Neutrophil (primary cell): ENCODE measurements around the gene ZNF385D.

Experiments used
- H3K27ac ChIP-seq: fragments of 200-600 bp; sonication (generic); 2 replicates; pipeline ENCODE4 v1.5.1; 2016; ENCODE audit warnings: mild to moderate bottlenecking, moderate library complexity
- H3K27me3 ChIP-seq: fragments of 200-600 bp; sonication (generic); 2 replicates; pipeline ENCODE4 v1.6.0; 2016; ENCODE audit warnings: mild to moderate bottlenecking
- H3K36me3 ChIP-seq: fragments of 200-600 bp; sonication (generic); 2 replicates; pipeline ENCODE4 v1.5.1; 2017
- H3K4me1 ChIP-seq, 2 experiments: fragments of 200-600 bp in 1 of 2; sonication (generic) in 1 of 2; 1 replicate in 1 of 2; 2 replicates in 1 of 2; pipeline versions ENCODE4 v1.5.1 to v1.6.1; 2013 to 2016; ENCODE audit warnings: low read depth in 1 of 2, low read length in 1 of 2, mild to moderate bottlenecking in 1 of 2, moderate library complexity in 1 of 2; ENCODE audit not compliant: control insufficient read depth in 1 of 2, insufficient read depth in 1 of 2
- H3K4me3 ChIP-seq, 2 experiments: fragments of 200-600 bp in 1 of 2; sonication (generic) in 1 of 2; 1 replicate in 1 of 2; 2 replicates in 1 of 2; pipeline ENCODE4 v1.5.1; 2013 to 2016; ENCODE audit warnings: low read depth in 1 of 2, low read length in 1 of 2, mild to moderate bottlenecking in 1 of 2, moderate library complexity in 1 of 2
- H3K9me3 ChIP-seq: fragments of 200-600 bp; sonication (generic); 2 replicates; pipeline ENCODE4 v1.5.1; 2016
- TF ChIP-seq, protein P1 (sequence below): fragments of 200-600 bp; sonication (generic); IDR thresholded peaks from 2 replicates; pipeline ENCODE4 v1.5.1; 2016; ENCODE audit warnings: antibody characterized with exemption

ZNF385D gene

DNA sequence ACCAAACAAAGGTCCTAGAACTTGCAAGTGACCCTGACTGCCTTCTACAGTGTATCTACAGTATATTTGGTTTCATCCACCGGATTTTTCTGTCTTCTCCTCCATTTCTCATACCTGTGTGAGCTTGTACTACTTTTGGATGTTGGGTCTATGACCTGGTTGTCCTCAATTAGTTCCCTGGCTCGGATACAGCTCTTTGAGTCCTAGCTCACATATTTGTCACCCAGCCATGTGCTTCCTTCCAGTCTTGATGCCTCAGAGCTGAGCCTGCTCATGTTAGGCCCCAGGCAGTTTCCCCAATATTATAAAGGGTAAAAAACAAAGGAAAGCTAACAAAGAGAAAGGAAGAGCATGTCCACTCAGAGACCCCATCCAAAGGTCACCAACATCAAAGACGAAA is 28.2 kb downstream of the ZNF385D start:
- TF ChIP-seq, protein P1, sequence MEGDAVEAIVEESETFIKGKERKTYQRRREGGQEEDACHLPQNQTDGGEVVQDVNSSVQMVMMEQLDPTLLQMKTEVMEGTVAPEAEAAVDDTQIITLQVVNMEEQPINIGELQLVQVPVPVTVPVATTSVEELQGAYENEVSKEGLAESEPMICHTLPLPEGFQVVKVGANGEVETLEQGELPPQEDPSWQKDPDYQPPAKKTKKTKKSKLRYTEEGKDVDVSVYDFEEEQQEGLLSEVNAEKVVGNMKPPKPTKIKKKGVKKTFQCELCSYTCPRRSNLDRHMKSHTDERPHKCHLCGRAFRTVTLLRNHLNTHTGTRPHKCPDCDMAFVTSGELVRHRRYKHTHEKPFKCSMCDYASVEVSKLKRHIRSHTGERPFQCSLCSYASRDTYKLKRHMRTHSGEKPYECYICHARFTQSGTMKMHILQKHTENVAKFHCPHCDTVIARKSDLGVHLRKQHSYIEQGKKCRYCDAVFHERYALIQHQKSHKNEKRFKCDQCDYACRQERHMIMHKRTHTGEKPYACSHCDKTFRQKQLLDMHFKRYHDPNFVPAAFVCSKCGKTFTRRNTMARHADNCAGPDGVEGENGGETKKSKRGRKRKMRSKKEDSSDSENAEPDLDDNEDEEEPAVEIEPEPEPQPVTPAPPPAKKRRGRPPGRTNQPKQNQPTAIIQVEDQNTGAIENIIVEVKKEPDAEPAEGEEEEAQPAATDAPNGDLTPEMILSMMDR, result no peak
- no peaks in the 10 kb centered on the region for H3K4me1 ChIP-seq
- H3K27ac ChIP-seq, result no peak overlapping the region
- no peaks in the 10 kb centered on the region for H3K9me3 ChIP-seq
- H3K27me3 ChIP-seq, result no peaks in the 10 kb centered on the region
- no peak overlapping the region for H3K4me3 ChIP-seq
- H3K36me3 ChIP-seq, result no peaks in the 10 kb centered on the region

DNA sequence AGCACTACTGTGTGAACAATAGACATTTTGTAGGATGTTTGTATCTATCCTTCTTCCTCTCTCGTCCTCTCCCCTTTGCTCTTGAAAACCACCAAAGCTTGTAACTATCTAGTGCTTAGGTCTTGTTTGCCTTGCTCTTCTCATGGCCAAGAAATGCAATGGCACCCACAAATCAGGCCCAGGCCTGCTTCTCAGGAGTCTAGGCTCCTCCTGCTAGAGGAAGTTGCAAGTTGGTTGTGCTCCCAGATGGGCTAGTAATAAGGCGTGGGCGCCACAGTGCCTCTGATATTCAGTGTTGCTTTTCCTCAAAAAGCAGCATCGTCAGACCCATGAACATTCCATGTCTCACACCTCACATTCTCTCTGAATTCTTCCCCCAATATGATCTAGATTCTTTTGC is 28.7 kb downstream of the ZNF385D start:
- Histone ChIP-seq H3K4me1 (no peaks in the 10 kb centered on the region), H3K4me3 (no peak overlapping the region), H3K27ac (no peak overlapping the region), H3K36me3 (no peaks in the 10 kb centered on the region), H3K27me3 (no peaks in the 10 kb centered on the region), H3K9me3 (no peaks in the 10 kb centered on the region)
- TF ChIP-seq, protein P1, result no peak

- Histone ChIP-seq H3K9me3 (no peaks in the 10 kb centered on the region), H3K4me1 (no peaks in the 10 kb centered on the region), H3K36me3 (no peaks in the 10 kb centered on the region), H3K27me3 (no peaks in the 10 kb centered on the region), H3K27ac (no peak overlapping the region), H3K4me3 (no peak overlapping the region)
- TF ChIP-seq, protein P1, result no peak
These were observed 31.9 kb downstream of the ZNF385D start for GRCh38 chr3:21718943-21719591.

DNA sequence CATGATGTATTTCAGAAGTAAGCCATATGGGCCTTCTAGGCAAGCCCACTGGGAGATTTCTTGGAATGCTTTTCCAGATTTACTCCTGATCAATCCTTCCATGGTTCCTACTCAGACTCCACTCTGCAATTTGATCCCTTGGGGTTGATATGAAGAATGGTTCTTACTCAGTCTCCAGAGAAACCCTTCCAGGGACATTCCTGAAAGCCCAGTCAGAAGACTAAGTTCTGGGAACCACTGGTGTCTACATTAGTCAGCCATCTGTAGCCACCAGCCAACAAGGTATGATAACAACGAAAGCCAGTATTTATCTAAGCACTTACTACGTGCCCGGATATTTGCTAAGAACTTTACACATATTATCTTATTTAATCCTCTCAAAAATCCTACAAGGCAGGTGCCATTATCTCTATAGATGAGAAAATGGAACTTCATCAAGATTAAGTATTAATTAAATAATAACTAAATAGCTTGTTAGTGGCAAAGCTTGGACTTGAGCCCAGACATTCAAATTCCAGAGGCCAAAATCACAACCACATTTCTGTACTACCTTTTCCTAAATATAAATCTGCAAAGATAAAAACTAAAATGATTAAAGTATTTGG is 32.7 kb downstream of the ZNF385D start:
- TF ChIP-seq, protein P1, result no peak
- Histone ChIP-seq H3K4me1 (no peaks in the 10 kb centered on the region), H3K27ac (no peak overlapping the region), H3K9me3 (no peaks in the 10 kb centered on the region), H3K27me3 (no peaks in the 10 kb centered on the region), H3K36me3 (no peaks in the 10 kb centered on the region), H3K4me3 (no peak overlapping the region)

DNA sequence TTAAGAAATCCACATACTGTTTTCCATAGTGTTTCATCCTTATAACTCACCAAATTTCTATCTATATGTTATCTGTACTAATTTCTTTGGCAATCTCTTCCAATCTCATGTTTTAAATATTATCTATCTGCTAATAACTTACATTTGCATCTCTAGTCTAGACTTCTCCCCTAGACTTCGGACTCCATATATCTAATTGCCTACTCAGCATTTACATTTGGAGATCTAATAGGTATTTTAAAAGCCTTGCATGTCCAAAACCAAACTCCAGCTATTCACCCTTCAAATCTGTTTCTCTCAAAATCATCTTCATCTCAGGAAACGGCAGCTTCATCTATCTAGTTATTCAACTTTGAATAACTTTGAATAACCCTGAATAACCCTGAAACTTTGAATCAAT is 35.3 kb downstream of the ZNF385D start:
- no peaks in the 10 kb centered on the region for H3K4me1 ChIP-seq
- TF ChIP-seq, protein P1, result no peak
- peaks cover 6% of the 10 kb centered on the region for H3K9me3 ChIP-seq
- H3K4me3 ChIP-seq, result no peak overlapping the region
- H3K27me3 ChIP-seq, result no peaks in the 10 kb centered on the region
- H3K27ac ChIP-seq, result no peak overlapping the region
- H3K36me3 ChIP-seq, result no peaks in the 10 kb centered on the region
